ENCODE results near the gene RNF39. TPM values are rescaled to one million over a fixed set of nuclear protein-coding genes. Genes with fewer than 3 reads are reported as not detected.

The RNF39 gene
- total and polyA plus RNA-seq, 2 of the 13 experiments (the other 11 are each of a cell fraction or from before 2014, with no cell fraction given): 0.13 to 1.8 TPM

DNA sequence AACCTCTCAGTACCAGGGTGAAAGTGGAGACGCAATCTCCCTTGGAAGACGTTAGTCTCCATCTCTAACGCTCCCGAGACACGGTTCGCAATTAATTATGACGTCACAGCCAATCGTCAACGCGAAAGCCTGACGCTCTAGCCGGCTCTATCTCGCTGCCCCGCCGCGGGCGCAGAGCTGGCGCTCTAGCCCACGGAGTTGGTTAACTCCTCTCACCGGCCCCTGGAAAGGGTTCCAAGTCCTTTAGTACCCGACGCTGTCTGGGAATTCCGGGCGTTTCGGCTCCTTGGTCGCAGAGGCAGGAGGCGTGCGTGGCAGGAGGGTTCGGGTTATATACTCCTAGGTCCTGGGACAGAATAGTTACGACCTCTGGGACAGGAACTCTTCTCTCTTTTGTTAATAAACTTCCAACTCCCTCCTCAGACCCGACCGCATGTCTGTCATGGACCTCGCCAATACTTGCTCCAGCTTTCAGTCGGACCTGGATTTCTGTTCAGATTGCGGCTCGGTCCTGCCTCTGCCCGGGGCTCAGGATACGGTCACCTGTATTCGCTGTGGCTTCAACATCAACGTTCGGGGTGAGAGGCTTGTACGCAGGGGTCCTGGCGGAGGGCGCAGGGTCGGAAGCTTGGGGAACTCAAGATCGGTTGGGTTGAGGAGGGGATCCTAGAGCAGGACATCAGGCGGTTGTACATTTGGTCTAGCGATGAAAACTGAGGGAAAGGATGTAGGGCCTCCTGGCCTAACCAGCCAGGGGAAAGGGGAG, 14.3 kb downstream of the RNF39 start, which contains the start of gene POLR1H (continued):
- TF ChIP-seq HIVEP1 (CRISPR knock-in tag; IDR thresholded peaks at IDR 0.05) (peak; percentile 77), SMAD1 (CRISPR knock-in tag; IDR thresholded peaks at IDR 0.05; ENCODE audit: borderline replicate concordance, low read depth) (peak; percentile 92; the same call in 1 of the 2 replicates), FOXA1 (IDR thresholded peaks at IDR 0.05) (no peak), FOXA1 (CRISPR knock-in tag; IDR thresholded peaks at IDR 0.05) (peak; percentile 62), ZNF484 (CRISPR knock-in tag; IDR thresholded peaks at IDR 0.05; ENCODE audit: borderline replicate concordance, low read depth) (no peak), ZNF230 (CRISPR knock-in tag; IDR thresholded peaks at IDR 0.05) (no peak; the same call in 1 of the 2 replicates), ZNF629 (CRISPR knock-in tag; conservative IDR thresholded peaks at IDR 0.05) (peak; percentile 40; the same call in 1 of the 2 replicates)
- TF ChIP-seq, protein P1, sequence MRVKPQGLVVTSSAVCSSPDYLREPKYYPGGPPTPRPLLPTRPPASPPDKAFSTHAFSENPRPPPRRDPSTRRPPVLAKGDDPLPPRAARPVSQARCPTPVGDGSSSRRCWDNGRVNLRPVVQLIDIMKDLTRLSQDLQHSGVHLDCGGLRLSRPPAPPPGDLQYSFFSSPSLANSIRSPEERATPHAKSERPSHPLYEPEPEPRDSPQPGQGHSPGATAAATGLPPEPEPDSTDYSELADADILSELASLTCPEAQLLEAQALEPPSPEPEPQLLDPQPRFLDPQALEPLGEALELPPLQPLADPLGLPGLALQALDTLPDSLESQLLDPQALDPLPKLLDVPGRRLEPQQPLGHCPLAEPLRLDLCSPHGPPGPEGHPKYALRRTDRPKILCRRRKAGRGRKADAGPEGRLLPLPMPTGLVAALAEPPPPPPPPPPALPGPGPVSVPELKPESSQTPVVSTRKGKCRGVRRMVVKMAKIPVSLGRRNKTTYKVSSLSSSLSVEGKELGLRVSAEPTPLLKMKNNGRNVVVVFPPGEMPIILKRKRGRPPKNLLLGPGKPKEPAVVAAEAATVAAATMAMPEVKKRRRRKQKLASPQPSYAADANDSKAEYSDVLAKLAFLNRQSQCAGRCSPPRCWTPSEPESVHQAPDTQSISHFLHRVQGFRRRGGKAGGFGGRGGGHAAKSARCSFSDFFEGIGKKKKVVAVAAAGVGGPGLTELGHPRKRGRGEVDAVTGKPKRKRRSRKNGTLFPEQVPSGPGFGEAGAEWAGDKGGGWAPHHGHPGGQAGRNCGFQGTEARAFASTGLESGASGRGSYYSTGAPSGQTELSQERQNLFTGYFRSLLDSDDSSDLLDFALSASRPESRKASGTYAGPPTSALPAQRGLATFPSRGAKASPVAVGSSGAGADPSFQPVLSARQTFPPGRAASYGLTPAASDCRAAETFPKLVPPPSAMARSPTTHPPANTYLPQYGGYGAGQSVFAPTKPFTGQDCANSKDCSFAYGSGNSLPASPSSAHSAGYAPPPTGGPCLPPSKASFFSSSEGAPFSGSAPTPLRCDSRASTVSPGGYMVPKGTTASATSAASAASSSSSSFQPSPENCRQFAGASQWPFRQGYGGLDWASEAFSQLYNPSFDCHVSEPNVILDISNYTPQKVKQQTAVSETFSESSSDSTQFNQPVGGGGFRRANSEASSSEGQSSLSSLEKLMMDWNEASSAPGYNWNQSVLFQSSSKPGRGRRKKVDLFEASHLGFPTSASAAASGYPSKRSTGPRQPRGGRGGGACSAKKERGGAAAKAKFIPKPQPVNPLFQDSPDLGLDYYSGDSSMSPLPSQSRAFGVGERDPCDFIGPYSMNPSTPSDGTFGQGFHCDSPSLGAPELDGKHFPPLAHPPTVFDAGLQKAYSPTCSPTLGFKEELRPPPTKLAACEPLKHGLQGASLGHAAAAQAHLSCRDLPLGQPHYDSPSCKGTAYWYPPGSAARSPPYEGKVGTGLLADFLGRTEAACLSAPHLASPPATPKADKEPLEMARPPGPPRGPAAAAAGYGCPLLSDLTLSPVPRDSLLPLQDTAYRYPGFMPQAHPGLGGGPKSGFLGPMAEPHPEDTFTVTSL (CRISPR knock-in tag; IDR thresholded peaks at IDR 0.05; ENCODE audit: borderline replicate concordance): no peak; the same call in 1 of the 2 replicates
- TF ChIP-seq, protein P2, sequence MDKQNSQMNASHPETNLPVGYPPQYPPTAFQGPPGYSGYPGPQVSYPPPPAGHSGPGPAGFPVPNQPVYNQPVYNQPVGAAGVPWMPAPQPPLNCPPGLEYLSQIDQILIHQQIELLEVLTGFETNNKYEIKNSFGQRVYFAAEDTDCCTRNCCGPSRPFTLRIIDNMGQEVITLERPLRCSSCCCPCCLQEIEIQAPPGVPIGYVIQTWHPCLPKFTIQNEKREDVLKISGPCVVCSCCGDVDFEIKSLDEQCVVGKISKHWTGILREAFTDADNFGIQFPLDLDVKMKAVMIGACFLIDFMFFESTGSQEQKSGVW (CRISPR knock-in tag; IDR thresholded peaks at IDR 0.05; ENCODE audit: borderline replicate concordance): peak; percentile 23; the same call in 1 of the 2 replicates
- TF ChIP-seq, protein P3, sequence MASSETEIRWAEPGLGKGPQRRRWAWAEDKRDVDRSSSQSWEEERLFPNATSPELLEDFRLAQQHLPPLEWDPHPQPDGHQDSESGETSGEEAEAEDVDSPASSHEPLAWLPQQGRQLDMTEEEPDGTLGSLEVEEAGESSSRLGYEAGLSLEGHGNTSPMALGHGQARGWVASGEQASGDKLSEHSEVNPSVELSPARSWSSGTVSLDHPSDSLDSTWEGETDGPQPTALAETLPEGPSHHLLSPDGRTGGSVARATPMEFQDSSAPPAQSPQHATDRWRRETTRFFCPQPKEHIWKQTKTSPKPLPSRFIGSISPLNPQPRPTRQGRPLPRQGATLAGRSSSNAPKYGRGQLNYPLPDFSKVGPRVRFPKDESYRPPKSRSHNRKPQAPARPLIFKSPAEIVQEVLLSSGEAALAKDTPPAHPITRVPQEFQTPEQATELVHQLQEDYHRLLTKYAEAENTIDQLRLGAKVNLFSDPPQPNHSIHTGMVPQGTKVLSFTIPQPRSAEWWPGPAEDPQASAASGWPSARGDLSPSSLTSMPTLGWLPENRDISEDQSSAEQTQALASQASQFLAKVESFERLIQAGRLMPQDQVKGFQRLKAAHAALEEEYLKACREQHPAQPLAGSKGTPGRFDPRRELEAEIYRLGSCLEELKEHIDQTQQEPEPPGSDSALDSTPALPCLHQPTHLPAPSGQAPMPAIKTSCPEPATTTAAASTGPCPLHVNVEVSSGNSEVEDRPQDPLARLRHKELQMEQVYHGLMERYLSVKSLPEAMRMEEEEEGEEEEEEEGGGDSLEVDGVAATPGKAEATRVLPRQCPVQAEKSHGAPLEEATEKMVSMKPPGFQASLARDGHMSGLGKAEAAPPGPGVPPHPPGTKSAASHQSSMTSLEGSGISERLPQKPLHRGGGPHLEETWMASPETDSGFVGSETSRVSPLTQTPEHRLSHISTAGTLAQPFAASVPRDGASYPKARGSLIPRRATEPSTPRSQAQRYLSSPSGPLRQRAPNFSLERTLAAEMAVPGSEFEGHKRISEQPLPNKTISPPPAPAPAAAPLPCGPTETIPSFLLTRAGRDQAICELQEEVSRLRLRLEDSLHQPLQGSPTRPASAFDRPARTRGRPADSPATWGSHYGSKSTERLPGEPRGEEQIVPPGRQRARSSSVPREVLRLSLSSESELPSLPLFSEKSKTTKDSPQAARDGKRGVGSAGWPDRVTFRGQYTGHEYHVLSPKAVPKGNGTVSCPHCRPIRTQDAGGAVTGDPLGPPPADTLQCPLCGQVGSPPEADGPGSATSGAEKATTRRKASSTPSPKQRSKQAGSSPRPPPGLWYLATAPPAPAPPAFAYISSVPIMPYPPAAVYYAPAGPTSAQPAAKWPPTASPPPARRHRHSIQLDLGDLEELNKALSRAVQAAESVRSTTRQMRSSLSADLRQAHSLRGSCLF (CRISPR knock-in tag; IDR thresholded peaks at IDR 0.05; ENCODE audit: borderline replicate concordance): peak; percentile 94

Data from HepG2 (cell line).